ENCODE data around the gene PJA2.
"Not testable (repeated sequence)": the region's sequence is repeated elsewhere in the genome, so short reads cannot be mapped to it uniquely, and the experiment has no call there.

Gene PJA2, protein sequence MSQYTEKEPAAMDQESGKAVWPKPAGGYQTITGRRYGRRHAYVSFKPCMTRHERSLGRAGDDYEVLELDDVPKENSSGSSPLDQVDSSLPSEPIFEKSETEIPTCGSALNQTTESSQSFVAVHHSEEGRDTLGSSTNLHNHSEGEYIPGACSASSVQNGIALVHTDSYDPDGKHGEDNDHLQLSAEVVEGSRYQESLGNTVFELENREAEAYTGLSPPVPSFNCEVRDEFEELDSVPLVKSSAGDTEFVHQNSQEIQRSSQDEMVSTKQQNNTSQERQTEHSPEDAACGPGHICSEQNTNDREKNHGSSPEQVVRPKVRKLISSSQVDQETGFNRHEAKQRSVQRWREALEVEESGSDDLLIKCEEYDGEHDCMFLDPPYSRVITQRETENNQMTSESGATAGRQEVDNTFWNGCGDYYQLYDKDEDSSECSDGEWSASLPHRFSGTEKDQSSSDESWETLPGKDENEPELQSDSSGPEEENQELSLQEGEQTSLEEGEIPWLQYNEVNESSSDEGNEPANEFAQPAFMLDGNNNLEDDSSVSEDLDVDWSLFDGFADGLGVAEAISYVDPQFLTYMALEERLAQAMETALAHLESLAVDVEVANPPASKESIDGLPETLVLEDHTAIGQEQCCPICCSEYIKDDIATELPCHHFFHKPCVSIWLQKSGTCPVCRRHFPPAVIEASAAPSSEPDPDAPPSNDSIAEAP

DNA sequence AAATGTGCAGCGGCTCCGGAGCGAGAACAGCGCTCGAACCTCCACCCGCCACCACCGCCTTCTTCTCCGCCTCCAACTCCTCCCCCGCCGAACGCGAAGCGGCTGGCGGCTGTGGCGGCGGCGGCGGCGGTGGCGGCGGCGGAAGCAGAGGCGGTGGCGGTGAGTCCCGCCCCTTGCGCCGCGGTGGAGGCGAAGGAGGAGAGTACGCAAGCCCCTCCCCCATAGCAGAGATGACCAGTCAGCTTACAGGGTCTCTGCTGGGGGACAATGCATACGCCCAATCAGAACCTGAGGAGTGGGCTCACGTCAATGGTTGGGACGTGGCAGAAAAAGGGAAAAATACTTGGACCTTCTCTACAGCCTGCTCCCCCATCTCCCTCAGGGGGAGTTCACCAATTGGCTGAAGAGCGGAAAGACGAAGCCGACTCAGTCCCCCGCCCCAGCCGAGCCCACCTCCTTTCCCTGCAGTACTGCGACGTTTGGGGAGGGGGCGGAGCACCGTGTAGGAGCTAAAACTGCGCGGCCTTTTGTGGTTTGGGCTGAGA, at the start of gene PJA2:
TSS of gene PJA2 (minus strand) at position 131 of the 545 bp plus-strand sequence. CDS start 26,541 bp downstream, outside the sequence.
- peak; percentile 100 for DNase-seq

DNA sequence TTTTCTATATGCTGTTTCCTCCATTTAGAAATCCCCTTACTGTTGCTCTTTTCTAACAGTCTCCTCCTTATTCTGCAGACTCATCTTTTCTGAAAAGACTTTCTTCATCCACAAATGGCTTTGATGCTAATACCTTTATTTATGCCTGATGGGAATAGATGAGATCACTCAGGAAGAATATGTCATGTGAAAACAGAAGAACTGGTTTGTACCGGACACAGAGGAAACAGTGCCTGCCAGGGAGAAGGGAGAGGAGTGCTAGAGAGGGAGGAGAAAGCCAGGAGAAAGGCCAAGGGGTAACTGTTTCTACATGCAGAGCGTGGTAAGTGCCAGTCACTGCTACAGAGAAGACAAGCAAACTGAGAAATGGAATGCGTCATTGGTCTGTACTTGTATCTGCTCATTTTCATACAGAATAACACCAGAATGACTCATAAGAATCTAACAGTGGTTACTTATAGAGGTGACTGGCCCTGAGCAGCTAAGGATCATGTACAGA, 45.9 kb upstream of the PJA2 start:
- DNase-seq: no peak

DNA sequence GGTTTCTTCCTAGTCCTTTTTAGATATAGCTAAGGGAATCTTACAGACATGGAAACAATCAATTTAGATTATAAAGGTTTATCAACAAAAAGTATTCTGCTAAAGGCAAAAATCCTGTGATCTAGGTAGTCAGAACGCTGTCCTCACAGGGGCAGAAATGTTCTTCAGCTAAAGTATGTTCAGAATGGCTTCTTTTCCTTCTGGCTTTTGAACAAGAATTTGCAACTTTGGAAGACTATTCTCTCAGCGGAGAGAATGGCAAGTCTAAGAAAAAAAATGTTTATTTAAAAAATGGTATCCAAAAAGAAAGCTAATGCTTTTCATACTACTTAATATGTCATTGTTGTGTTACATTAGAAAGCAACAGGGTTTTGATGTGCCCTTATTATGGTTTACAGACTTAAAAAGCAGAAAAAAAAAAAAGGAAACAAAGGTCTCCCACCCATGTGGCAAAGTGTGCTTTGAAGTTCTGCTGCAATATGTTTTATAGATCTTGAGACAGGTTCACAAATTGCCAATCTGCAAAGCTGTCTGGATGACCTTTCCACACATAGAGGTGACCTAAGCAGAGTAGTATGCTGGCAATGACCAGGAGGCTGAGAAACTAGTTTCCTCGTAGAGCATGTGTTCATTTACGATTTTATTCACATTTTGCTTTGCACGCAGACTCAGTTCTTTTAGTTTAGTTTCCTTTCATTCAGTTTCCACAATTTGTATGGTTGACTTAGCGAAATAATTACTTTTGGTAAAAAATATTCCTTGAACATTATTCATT, 45.1 kb upstream of the PJA2 start:
- no peak for DNase-seq

DNA sequence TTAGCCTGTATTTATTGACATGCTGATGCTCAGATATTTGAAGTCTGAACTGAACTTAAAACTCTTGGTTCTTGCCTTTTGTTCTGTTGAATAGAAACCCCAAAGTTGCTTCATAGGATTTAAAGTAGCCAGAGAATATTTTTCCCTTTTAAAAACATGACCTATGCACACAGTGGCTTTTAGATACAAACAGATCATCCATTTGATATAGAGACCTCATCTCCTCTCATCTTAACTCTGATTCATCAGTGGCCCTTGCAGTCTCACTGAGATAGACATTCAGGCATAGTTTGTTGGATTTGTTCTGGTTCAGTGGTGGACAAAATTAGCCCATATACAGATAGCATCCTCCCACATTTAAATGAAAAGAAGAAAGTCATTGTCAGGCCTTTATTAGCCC, 43.5 kb upstream of the PJA2 start:
- no peak for DNase-seq

DNA sequence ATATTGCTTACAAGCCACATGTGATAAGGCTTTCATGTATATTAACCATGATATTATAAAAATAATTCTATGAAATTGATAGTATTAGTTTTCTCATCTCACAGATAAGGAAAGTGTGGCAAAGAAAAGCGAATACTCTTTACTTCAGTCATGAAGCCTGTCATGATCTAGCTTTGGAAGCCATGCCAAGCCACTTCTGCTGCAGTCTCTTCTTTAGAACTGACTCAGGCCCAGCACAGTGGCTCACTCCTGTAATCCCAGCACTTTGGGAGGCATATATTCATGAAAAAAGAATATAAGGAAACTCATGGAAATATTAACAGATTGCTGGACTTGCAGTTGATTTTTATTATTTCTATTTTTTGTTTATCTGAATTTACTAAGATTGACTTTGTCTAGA, 42.9 kb upstream of the PJA2 start:
- no peak for DNase-seq

DNA sequence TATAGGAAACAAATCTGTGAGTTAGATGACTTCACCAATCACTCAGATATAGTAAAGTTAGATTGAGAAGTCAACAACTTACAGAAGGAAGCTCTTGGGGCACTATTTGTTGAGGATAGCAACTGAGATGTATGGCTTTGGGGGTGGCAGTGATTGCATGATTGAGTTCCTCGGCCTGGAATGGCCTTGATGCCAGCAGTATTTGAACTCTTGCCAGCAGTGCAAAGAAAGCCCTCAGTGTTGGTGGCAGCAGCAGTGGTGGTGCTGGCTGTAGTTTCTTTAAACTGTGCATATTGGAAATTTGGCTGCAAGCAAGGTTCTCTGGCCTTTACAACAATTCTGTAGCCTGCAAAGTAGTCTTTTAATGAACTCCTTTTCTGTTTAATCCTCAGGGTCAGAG, 41.4 kb upstream of the PJA2 start:
- DNase-seq: no peak

DNA sequence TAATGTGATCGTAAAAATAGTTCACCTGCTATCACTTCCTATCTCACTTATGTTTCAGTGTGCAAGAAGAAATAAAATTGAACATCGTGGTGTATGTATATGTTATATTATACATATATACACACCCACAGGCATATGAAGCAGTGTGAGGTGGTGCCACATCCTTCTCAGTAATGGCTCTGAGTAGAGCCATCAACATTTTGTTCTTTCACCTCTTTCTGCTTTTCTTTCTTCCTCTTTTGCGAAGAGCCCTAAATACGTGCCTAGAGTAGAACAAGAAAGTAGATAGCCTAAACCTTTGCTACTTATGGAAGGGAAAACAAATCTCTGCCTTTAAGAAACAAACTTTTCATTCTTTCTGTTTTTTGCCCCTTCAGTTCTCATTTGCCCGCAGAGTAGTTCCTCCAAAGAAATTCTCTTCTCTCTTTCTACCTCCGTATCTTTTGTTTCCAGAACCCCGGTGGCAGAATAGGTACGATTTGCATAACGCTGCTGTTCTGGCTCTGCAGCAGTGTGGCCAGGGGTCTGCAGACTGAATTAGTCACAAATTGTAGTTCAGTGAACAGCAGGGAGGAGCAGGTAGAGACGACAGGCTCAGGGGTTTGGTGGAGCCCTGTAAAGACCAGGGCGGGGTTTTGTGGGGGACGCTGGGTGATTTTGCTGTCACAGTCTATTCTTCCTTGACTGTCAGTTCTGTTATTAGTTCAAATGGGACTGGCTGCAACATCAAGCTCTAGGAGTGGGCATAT, 40.5 kb upstream of the PJA2 start:
- DNase-seq: no peak

DNA sequence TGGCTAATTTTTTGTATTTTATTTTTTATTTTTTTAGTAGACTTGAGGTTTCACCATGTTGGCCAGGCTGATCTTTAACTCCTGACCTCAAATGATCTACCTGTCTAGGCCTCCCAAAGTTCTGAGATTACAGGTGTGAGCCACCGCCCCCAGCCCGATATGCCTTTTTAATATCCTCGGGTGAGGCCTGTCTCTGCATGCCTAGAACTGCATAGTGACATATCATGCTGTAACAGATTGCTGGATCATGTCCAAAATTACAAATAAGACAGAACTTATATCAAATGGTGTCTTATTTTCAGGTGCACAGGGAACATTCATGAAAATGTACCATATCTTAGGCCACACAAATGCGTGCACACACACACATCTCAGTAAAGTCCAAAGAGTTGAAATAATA, 39.1 kb upstream of the PJA2 start:
- DNase-seq: no peak

DNA sequence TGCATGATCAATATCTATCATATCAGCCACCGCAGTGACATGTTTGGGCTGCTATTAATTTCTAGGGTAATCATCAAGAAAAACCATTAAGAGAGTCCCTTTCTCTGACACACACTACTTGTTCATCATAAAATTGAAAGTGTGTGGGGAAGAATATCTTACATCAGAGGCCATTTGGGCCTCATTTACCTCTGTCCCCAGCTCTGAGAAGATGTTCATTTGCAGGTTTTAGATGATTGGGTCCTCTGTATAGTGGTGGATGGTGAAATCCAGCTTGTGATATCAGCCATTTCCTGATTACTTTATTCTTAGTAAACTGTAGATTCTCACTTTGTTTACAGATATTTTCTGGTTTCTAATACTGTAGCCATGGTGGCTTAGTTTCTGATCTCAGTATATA, 29.8 kb upstream of the PJA2 start:
- DNase-seq: no peak

DNA sequence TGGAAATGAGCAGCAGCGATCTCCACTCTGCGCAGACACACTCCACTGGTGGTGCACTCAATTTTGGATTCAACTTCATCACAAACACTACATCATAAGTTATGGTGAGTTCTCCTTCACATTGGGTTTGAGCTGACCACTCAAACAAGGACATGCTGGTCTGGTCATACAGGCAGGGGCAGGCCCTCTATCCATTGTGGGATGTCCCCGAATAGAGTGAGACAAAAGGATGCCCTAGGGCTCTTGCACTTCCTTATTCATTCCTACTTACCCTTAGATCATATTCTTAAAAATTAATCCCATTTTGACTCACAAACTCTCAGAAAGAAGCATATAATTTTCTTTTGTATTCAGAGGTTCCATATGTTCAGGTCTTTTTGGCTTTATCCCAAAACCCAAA, 16.3 kb upstream of the PJA2 start:
- DNase-seq: no peak

DNA sequence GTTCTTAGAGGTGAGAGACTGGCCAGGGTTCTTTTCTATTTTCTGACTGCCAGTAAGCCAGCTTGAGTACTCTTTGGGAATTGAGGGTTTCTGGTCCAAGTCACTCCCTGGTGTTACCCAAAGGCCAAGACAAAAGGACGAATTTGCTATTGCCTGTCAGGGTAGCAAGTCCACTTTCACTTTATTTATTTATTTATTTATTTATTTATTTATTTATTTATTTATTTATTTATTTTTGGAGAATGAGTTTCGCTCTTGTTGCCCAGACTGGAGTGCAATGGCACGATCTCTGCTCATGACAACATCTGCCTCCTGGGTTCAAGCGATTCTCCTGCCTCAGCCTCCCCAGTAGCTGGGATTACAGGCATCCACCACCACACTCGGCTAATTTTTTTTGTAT, 15.7 kb upstream of the PJA2 start:
- DNase-seq: not testable (repeated sequence)

DNA sequence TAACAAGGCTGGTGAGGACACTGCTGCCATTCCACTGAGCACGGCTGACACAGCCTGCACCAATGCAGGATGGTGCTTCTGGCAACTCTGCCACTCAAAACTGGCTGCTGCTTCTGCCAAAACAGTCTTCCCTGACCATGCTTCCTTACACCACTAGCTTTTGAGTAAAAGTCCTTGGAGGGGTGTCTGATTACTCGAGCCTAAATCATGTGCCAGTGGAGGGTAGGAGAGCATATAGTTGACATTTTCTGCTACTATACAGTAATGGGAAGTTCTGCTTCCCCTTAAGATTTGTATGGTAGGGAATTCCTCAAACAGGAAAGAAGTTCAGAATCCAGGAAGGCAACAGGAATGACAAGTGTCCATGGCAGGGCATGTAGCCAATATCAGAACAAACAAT, 12.2 kb upstream of the PJA2 start:
- DNase-seq: no peak

DNA sequence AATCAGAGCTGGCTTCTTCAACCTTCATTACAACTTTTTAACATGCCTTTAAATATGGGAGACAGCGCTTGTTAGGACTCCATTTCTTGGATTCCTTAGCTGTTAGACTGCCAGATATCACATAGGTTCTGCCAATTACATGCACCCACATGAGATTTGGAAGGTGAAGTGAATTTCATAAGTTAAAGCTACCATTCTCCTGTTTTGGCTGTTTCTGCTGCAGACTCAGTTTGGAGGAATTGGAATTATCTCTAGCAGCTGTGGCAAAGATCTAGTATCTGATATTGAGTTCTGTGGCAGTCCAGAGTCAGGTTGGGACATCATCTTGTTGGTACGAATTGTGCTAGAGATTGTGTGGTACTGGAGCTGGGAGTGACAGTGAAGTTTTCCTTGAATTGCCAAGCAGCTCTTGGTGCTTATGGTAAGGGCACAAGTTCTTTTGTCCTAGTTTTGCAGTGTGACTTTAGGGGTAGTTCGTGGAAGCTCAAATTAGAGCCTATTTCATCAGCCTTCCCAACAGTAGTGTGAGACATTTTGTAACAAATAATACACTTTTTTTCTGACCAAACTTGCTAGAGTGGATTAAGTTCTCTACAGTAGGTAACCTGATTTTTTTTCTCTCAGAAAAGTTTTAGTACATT, 9.1 kb upstream of the PJA2 start:
- DNase-seq: no peak

DNA sequence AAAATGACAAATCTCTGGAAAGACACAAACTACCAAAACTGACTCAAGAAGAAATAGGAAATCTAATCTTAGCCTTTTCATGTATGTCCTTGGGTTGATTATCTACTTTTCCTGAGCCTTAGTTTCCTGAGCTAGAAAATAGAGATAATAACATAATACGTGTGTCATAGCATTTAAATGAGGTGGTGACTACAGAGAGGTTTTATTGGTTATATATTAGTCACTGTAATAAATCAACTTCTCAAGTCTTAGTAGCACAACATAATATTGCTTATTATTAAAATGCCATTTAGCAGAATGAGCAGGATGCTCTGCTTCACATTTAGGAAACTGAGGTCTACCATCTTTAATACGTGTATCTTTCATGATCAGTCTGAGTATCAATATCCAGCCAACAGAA, 7.1 kb upstream of the PJA2 start:
- no peak for DNase-seq

DNA sequence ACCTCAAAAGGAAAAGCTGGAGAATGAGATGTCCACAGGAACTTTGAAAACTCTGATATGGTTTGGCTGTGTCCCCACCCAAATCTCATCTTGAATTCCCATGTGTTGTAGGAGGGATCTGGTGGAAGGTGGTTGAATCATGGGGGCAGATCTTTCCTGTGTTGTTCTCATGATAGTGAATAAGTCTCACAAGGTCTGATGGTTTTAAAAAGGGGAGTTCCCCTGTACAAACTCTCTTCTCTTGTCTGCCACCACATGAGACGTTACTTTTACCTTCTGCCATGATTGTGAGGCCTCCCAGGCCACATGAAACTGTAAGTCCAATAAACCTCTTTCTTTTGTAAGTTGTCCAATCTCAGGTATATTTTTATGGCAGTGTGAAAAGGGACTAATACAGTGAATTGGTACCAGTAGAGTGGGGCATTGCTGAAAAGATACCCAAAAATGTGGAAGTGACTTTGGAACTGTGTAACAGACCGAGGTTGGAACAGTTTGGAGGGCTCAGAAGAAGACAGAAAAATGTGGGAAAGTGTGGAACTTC, 4.2 kb upstream of the PJA2 start:
- DNase-seq: not testable (repeated sequence)

DNA sequence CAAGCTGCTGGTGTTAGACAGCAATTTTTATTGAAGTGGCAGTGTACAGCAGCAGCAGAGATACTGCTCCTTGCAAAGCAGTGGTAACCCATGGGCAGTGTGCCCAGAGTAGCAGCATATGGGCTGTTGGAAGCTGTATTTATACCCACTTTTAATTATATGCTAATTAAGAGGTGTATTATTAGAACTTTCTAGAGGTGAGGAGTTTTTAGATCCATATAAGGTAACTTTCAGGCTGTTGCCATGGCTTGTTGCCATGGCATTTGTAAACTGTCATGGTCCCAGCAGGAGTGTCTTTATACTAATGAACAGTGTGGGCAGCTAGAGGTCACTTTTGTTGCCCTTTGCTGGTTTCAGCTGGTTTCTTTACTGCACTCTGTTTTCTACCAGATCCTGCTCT, 3.7 kb upstream of the PJA2 start:
- DNase-seq: no peak

DNA sequence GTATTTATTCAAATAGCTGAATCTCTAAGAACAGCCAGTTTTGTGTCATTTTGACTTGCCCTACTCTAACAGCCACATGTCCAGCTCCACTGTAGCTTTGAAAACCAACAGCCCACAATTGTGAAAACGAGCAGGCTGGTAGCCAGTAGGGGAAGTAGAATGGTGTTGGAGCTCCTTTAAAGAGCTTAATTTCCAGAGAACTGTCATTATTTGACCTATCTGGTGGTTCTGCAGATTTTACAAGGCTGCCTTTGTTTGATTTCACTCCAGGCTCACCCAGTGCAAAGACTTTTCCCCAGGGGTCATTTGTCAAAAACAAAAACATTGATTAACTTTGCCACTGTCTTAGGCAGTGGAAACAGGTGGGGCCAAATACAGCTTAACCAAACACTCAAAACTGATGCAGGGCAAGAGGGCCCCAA, 3.2 kb upstream of the PJA2 start:
- no peak for DNase-seq

DNA sequence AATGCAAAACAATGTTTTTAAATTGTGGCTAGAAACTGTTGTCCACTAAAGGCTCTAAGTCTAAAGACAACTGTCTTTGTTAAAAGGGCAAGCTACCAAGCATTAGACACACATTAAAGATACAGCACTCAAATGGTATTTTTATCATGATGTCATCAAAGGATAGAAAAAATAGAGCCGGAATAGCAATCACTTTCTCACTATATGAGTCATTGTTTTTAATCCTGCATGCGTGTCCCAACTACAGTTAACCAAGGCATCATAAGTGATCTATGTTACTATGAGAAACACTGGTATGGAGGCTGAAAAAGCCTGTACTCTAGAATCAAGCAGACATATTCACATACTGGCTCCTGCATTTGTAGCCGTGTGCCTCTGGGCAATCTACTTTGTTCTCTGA, 1.9 kb upstream of the PJA2 start:
- no peak for DNase-seq

DNA sequence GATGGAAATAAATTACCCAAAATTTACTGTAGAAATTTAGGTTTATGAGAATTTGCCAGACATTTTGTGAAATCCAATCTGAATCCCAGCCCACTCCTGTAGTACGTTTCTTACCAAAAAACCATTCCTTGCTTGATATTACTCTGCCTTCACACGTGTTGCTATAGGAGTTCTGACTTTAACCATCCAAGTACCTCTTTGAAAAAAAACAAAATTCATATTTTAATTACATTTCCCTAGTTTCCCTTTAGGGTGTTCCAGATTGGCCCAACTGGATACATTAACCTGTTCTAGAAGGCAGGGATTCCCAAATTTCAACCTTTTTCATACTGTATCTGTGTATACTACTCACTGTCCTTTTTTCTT, 1.4 kb upstream of the PJA2 start:
- no peak for DNase-seq

DNA sequence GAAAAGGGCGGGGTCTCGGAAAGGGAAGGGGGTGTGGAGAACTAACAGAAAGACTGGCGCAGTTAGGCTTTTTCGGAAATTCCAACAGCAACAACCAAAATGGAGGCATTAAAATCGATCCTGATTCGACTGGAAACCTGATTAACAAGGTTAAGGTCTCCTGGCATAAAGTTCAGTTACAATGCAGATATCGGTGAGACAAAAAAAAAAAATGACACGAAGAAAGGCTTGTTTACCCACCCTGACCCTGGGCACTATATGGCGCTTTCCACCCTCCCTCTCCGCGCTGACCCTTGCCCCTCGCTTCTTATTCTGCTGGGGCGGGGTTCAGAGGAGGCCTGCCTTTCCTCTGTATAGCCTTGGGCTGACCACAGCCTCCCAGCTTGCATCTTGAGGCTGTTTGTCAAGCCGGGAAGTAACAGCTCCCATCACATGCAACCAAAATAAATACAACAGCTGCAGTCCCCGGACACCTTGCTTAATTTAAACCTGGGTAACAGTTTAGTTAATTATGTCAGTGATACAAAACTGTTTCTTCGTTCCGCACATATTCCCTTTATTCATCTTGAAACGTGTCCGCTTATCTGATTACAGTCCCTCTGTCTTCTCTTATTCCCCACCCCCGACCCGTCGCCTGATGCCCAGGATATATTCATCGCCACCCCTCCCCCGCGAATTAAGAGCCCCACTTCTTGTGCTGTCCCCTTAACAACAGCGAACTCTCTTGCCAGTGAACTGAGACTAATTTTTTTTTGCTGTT, 795 bp upstream of the PJA2 start:
- no peak for DNase-seq
